ENCODE measurements around the gene RNF130. TPM values are rescaled to one million over a fixed set of nuclear protein-coding genes. Genes with fewer than 3 reads are reported as not detected.

RNF130 gene
- total and polyA plus RNA-seq, 3 donors from 2014 or later: 44.3 to 65.0 (median 56.5) TPM

DNA sequence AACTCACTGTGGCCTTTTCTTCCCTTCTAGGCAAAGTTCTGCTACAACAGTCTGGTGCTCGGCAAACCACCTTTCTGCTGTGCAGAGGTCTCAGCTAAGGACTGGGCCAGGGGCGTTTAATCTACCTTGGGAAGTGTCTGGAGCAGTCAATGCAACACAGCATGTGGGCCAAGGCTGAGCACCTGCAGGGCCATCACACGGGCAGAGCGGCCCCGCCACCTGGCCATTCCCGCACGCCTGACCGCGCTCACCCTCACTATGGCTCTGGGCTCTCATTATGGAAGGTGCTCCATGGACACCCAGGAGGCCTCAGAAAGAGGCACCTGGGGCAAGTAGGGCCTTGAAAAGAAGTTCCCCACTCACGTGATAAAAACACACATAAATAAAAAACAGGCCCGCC, 98.2 kb downstream of the RNF130 start:
- TF ChIP-seq, protein P1, sequence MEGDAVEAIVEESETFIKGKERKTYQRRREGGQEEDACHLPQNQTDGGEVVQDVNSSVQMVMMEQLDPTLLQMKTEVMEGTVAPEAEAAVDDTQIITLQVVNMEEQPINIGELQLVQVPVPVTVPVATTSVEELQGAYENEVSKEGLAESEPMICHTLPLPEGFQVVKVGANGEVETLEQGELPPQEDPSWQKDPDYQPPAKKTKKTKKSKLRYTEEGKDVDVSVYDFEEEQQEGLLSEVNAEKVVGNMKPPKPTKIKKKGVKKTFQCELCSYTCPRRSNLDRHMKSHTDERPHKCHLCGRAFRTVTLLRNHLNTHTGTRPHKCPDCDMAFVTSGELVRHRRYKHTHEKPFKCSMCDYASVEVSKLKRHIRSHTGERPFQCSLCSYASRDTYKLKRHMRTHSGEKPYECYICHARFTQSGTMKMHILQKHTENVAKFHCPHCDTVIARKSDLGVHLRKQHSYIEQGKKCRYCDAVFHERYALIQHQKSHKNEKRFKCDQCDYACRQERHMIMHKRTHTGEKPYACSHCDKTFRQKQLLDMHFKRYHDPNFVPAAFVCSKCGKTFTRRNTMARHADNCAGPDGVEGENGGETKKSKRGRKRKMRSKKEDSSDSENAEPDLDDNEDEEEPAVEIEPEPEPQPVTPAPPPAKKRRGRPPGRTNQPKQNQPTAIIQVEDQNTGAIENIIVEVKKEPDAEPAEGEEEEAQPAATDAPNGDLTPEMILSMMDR (IDR thresholded peaks at IDR 0.05): no peak
- no peak for TF ChIP-seq POLR2A (IDR thresholded peaks at IDR 0.05)
- intact Hi-C loops (cut with DNase I; ENCODE audit: low total_unique reads): no loop called here
- no peaks in the 10 kb centered on the region for H3K4me1 ChIP-seq
- no peaks in the 10 kb centered on the region for H3K9me3 ChIP-seq
- no peak overlapping the region for H3K4me3 ChIP-seq
- H3K27me3 ChIP-seq: no peaks in the 10 kb centered on the region
- DNase-seq: no peak
- 89 to 94% methylated on average over 7 to 11 of the region's 11 CpGs for WGBS, 2 donors
- no peak overlapping the region for H3K27ac ChIP-seq
- H3K36me3 ChIP-seq (ENCODE audit: low read depth, missing control alignments): no peaks in the 10 kb centered on the region

GRCh38 chr5:179969110-179969509, 102.4 kb downstream of the RNF130 start:
- Histone ChIP-seq H3K36me3 (ENCODE audit: low read depth, missing control alignments) (no peaks in the 10 kb centered on the region), H3K27ac (no peak overlapping the region)

DNA sequence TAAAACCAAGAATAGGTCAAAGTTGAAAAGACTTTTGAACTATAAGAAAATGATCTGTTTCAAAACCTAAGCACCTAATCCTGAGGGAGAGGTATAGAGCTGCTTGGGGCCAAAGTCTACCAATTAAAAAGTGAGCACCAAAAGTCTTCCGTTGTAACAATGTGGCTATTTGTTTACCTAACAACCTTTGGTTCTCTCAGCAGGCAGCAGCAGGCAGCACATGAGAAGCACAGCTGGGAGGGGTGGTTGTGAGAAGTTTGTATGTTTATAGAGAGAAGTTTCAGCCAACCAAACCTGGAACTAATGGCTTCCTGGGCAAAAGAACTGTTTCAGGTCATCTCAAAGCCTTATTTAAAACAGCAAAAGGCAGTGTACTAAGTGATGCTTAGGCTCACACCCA, 104.1 kb downstream of the RNF130 start:
- H3K9me3 ChIP-seq: no peaks in the 10 kb centered on the region
- no peak for DNase-seq
- no peaks in the 10 kb centered on the region for H3K36me3 ChIP-seq (ENCODE audit: low read depth, missing control alignments)
- intact Hi-C loops (cut with DNase I; ENCODE audit: low total_unique reads): no loop called here
- no peak overlapping the region for H3K27ac ChIP-seq
- 21 to 45% methylated on average over 1 of the region's 1 CpG for WGBS, 2 donors
- H3K27me3 ChIP-seq: no peaks in the 10 kb centered on the region
- no peaks in the 10 kb centered on the region for H3K4me1 ChIP-seq
- no peak overlapping the region for H3K4me3 ChIP-seq
- TF ChIP-seq POLR2A (IDR thresholded peaks at IDR 0.05): no peak

More at GRCh38 chr5:179969110-179969509, 102.4 kb downstream of the RNF130 start:
- no peaks in the 10 kb centered on the region for H3K27me3 ChIP-seq
- no peak for DNase-seq
- intact Hi-C loops (cut with DNase I; ENCODE audit: low total_unique reads): no loop called here
- TF ChIP-seq, protein P1 (IDR thresholded peaks at IDR 0.05): no peak
- no peak for TF ChIP-seq POLR2A (IDR thresholded peaks at IDR 0.05)
- H3K9me3 ChIP-seq: no peaks in the 10 kb centered on the region
- H3K4me1 ChIP-seq: no peaks in the 10 kb centered on the region
- WGBS, 2 donors: 92 to 96% methylated on average over 4 of the region's 4 CpGs
- no peak overlapping the region for H3K4me3 ChIP-seq

DNA sequence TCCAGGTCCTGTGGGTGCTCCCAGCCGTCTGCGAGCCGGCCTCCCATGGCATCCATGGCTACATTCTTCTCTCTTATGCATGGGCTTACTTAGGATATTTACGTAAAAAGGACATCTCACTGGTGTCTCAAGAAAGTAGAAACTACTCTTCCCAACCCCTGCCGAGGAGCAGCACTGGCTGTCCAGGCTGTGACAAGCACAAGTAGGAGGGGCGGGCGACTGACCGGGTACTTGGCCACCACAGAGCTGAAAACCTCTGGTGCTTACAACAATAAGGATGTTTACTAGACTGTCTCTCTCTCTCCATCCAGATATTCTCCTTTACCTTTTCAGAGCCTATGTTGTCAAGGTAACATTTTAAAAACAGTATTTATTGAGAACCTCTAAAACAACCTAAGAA, 107.5 kb downstream of the RNF130 start:
- no peaks in the 10 kb centered on the region for H3K36me3 ChIP-seq (ENCODE audit: low read depth, missing control alignments)

GRCh38 chr5:179963375-179963774, 108.2 kb downstream of the RNF130 start:
- H3K9me3 ChIP-seq: no peaks in the 10 kb centered on the region
- TF ChIP-seq, protein P1 (IDR thresholded peaks at IDR 0.05): no peak
- no peak for TF ChIP-seq POLR2A (IDR thresholded peaks at IDR 0.05)
- H3K27me3 ChIP-seq: no peaks in the 10 kb centered on the region
- no peaks in the 10 kb centered on the region for H3K36me3 ChIP-seq (ENCODE audit: low read depth, missing control alignments)
- no peaks in the 10 kb centered on the region for H3K4me1 ChIP-seq
- H3K4me3 ChIP-seq: no peak overlapping the region
- DNase-seq: no peak
- no peak overlapping the region for H3K27ac ChIP-seq
- WGBS, 2 donors: 83 to 85% methylated on average over 4 of the region's 4 CpGs
- intact Hi-C loops (cut with DNase I; ENCODE audit: low total_unique reads): no loop called here

More for the DNA sequence above, 107.5 kb downstream of the RNF130 start:
- DNase-seq: no peak
- H3K4me1 ChIP-seq: no peaks in the 10 kb centered on the region
- TF ChIP-seq, protein P1 (IDR thresholded peaks at IDR 0.05): no peak
- no peak for TF ChIP-seq POLR2A (IDR thresholded peaks at IDR 0.05)
- no peaks in the 10 kb centered on the region for H3K9me3 ChIP-seq
- WGBS, 2 donors: 92 to 93% methylated on average over 8 of the region's 8 CpGs
- no peak overlapping the region for H3K4me3 ChIP-seq
- no peaks in the 10 kb centered on the region for H3K27me3 ChIP-seq
- intact Hi-C loops (cut with DNase I; ENCODE audit: low total_unique reads): no loop called here
- H3K27ac ChIP-seq: no peak overlapping the region
